Activated B cell treated with CpG ODN at 0.5 μM for 24 hours (primary cell): ENCODE results near the gene VILL. TPM values are rescaled to one million over a fixed set of nuclear protein-coding genes. Genes with fewer than 3 reads are reported as not detected.

Experiments used
- ATAC-seq: fragments of 200-7000 bp; cut with Tn5 transposase; one replicate; pipeline ENCODE4 v1.10.0; 2021; ENCODE audit warnings: low read depth, mild to moderate bottlenecking, moderate library complexity
- CTCF ChIA-PET: fragments of 350-600 bp; sonication (Branson Sonifier 250); formaldehyde crosslinking; loops from one replicate; lab custom pipeline; 2021; ENCODE audit warnings: antibody characterized with exemption; lab: Charles Lee
- POLR2A ChIA-PET: fragments of 350-600 bp; sonication (Branson Sonifier 250); formaldehyde crosslinking; loops from one replicate; lab custom pipeline; 2021; ENCODE audit warnings: antibody characterized with exemption; lab: Charles Lee
- DNase-seq: peaks from one replicate; pipeline ENCODE4 v3.0.0; 2022
- H3K27ac Mint-ChIP-seq: one replicate; pipeline ENCODE4 v1.8.0; 2020; ENCODE audit warnings: mixed read lengths
- H3K27me3 Mint-ChIP-seq: one replicate; pipeline ENCODE4 v1.8.0; 2021; ENCODE audit warnings: mixed read lengths
- H3K36me3 Mint-ChIP-seq: one replicate; pipeline ENCODE4 v1.8.0; 2021; ENCODE audit warnings: low read depth, mixed read lengths
- H3K4me1 Mint-ChIP-seq: one replicate; pipeline ENCODE4 v1.8.0; 2021; ENCODE audit warnings: mixed read lengths
- H3K4me3 Mint-ChIP-seq: one replicate; pipeline ENCODE4 v1.8.0; 2020; ENCODE audit warnings: mild to moderate bottlenecking, mixed read lengths
- H3K9me3 Mint-ChIP-seq: one replicate; pipeline ENCODE4 v1.8.0; 2020; ENCODE audit warnings: mixed read lengths
- intact Hi-C: fragments of 100-400 bp; cut with micrococcal nuclease; formaldehyde crosslinking; loops from one replicate; pipeline ENCODE4 v1.15.1; 2024
- total RNA-seq: library from RNA; stranded (reverse); gene quantifications from 2 replicates; pipeline ENCODE4 v1.2.3, GENCODE V29; 2022
- TF ChIP-seq, protein P1 (sequence below): fragments of 200-600 bp; IDR thresholded peaks from one replicate; pipeline ENCODE4 v1.8.0; 2022; ENCODE audit warnings: antibody characterized with exemption, mild to moderate bottlenecking

VILL gene
- total RNA-seq, 1 donor from 2014 or later = 21.6 TPM

DNA sequence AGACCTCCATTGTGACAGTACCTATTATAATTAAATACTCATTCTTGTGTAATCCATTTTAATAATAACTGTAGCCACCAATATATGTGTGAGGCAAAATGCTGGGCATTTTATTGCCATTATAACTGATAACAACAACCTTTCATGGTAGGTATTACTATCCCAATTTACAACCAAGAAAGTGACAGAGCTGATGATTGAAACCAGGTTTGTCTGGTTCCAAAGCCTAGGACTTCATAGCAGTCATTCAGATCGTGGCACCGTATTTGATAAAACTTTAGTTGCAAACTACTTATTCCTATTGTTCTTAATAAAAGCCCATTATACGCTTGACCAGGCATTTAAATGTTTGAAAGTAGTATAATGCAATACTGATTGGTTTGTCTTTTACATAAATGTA, 26.4 kb upstream of the VILL start:
- intact Hi-C loops = no loop called here
- TF ChIP-seq, protein P1, sequence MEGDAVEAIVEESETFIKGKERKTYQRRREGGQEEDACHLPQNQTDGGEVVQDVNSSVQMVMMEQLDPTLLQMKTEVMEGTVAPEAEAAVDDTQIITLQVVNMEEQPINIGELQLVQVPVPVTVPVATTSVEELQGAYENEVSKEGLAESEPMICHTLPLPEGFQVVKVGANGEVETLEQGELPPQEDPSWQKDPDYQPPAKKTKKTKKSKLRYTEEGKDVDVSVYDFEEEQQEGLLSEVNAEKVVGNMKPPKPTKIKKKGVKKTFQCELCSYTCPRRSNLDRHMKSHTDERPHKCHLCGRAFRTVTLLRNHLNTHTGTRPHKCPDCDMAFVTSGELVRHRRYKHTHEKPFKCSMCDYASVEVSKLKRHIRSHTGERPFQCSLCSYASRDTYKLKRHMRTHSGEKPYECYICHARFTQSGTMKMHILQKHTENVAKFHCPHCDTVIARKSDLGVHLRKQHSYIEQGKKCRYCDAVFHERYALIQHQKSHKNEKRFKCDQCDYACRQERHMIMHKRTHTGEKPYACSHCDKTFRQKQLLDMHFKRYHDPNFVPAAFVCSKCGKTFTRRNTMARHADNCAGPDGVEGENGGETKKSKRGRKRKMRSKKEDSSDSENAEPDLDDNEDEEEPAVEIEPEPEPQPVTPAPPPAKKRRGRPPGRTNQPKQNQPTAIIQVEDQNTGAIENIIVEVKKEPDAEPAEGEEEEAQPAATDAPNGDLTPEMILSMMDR = no peak
- Mint-ChIP-seq H3K9me3 (no peaks in the 10 kb centered on the region), H3K4me3 (no peak overlapping the region), H3K27ac (no peak overlapping the region), H3K36me3 (no peaks in the 10 kb centered on the region), H3K4me1 (no peaks in the 10 kb centered on the region), H3K27me3 (peaks cover 5% of the 10 kb centered on the region)
- ChIA-PET CTCF (interaction anchor here (1.1 to 1.6 kb wide), 2 partner anchors 10 to 109 kb away, joined by 3 to 4 read pairs; no protein-coding TSS in a partner anchor), POLR2A (no interaction called here)
- ATAC-seq (no peak), DNase-seq (no peak)

DNA sequence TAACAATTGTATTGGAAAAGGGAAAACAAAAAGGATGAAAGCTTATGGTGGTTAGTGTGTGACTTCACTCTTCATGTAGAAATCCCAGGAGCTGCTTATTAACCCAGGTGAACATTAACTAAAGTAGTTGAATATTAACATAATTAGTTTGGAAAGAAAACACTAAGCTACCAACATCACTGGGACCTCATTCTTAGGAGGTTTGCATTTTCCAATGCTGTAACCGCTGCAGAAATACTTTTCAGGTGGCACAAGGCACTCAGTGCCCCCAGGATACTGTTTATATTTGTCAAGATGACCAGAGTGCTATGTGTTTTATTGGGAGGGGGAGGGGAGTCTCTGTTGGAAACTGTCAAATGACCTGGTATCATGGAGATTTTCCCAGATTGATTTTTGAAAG, 25.9 kb upstream of the VILL start:
- H3K4me1 Mint-ChIP-seq = no peaks in the 10 kb centered on the region
- H3K36me3 Mint-ChIP-seq = no peaks in the 10 kb centered on the region
- intact Hi-C loops = no loop called here
- H3K4me3 Mint-ChIP-seq = no peak overlapping the region
- ChIA-PET CTCF (interaction anchor here (1.6 kb wide), 1 partner anchor 110 kb away, joined by 4 read pairs; no protein-coding TSS in a partner anchor), POLR2A (no interaction called here)
- TF ChIP-seq, protein P1 = no peak
- DNase-seq (no peak), ATAC-seq (no peak)
- no peak overlapping the region for H3K27ac Mint-ChIP-seq
- H3K9me3 Mint-ChIP-seq = no peaks in the 10 kb centered on the region
- H3K27me3 Mint-ChIP-seq = peaks cover 5% of the 10 kb centered on the region

DNA sequence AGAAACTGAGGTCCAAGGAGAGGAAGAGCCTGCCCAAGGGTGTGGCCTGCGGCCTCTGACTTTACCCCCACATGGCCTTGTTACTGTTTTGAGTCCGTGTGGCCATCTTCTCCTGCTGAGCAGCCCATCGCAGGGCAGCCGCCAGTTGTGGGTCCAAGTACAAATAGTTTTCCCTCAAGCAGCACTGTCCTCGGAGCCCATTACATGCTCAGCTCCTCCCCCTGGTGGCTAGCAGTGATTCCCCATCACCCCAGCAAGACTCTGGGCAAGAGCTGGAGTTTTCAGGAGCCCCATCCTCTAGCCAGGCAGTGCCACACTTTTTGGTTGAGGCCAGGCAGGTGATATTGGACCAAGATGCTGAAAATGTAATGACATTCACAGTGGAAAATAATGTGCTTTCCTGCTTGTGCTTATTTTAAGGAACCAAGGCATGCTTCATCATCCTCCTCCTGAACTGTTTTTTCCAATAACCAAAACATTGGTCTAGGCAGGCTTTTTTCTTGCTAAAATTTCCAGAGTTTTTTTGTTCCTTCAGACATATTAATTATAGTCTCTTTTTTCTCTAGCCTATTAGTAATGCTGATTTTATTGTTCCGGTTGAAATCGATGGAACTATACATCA, 23.2 kb upstream of the VILL start:
- ATAC-seq (peak; percentile 34), DNase-seq (no peak)
- Mint-ChIP-seq H3K4me1 (no peaks in the 10 kb centered on the region), H3K4me3 (no peak overlapping the region), H3K9me3 (no peaks in the 10 kb centered on the region), H3K36me3 (no peaks in the 10 kb centered on the region), H3K27ac (no peak overlapping the region), H3K27me3 (peaks cover 5% of the 10 kb centered on the region)
- TF ChIP-seq, protein P1 = peak; percentile 30
- intact Hi-C loops = loop anchor here (1.0 kb wide), 1 partner anchor 112 kb away; no protein-coding TSS in a partner anchor
- POLR2A ChIA-PET = no interaction called here
- CTCF ChIA-PET = interaction anchor here (0.7 to 2.4 kb wide), 9 partner anchors 8 to 513 kb away, joined by 3 to 25 read pairs (median 4); partner anchors contain the start of genes DLEC1 and XYLB

DNA sequence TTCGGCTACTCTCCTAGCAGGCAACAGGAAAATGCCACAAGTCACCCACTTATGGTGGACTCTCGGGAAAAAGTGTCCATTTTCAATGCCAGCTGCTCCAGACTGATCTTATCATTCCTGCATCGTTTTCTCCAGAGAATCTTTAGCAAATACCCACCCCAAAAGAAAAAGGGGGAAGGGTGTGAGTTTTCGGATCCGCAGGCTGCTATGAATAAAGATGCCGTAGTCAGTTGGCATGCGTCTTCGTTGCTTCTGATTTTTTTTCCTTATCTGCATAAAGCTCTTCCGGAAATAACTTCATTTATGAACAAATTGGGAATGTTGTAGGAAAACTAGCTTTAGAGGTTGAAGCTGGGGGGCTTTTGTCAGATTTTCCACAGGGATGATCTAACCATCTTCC, 22.4 kb upstream of the VILL start:
- H3K27me3 Mint-ChIP-seq = peaks cover 2% of the 10 kb centered on the region
- no peaks in the 10 kb centered on the region for H3K4me1 Mint-ChIP-seq
- ChIA-PET POLR2A (no interaction called here), CTCF (interaction anchor here (0.7 to 2.4 kb wide), 7 partner anchors 7 to 512 kb away, joined by 3 to 25 read pairs (median 5); partner anchors contain the start of genes DLEC1 and XYLB)
- H3K4me3 Mint-ChIP-seq = no peak overlapping the region
- ATAC-seq = no peak
- no peak for DNase-seq
- TF ChIP-seq, protein P1 = no peak
- H3K9me3 Mint-ChIP-seq = no peaks in the 10 kb centered on the region
- intact Hi-C loops = no loop called here
- no peaks in the 10 kb centered on the region for H3K36me3 Mint-ChIP-seq
- no peak overlapping the region for H3K27ac Mint-ChIP-seq

DNA sequence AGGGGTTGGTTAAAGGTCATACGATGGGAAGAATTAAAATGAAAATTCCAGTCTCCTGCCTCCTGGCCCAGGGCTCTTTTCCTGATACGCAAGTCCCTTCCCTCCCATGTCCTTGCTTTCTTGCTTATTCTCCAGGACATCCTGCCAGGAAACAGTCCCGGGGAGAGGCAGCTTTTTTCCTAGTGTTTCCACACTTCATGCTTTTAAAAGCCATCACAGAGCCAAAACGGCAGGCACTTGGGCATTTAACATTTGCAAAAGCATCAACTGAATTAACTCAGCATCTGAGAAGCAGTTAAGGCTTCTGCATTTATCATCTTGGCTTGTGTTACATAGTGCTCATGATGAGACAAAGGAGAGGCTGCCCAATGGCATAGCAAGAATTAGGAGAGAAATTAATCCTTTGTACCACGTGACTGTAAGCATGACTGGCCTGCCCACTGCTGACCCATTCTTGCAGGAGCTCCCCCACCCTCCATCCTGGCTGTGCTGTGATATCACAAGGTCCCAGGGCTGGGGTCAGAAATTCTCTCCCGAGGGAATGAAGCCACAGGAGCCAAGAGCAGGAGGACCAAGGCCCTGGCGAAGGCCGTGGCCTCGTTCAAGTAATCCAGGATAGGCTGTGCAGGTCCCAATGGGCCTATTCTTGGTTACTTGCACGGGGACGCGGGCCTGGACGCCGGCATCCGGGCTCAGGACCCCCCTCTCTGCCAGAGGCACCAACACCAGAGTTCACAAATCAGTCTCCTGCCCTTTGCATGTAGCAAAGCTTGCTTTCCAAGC, 21.6 kb upstream of the VILL start:
- Mint-ChIP-seq H3K9me3 (no peaks in the 10 kb centered on the region), H3K27me3 (peaks cover 2% of the 10 kb centered on the region), H3K36me3 (no peaks in the 10 kb centered on the region), H3K4me3 (no peak overlapping the region), H3K27ac (no peak overlapping the region), H3K4me1 (no peaks in the 10 kb centered on the region)
- no peak for ATAC-seq
- intact Hi-C loops = no loop called here
- TF ChIP-seq, protein P1 = no peak
- CTCF ChIA-PET = interaction anchor here (2.0 kb wide), 1 partner anchor 114 kb away, joined by 7 read pairs; no protein-coding TSS in a partner anchor
- DNase-seq = no peak
- POLR2A ChIA-PET = no interaction called here
